ENCODE measurements around the gene MAPKBP1. TPM values are rescaled to one million over a fixed set of nuclear protein-coding genes. Genes with fewer than 3 reads are reported as not detected.

Gene MAPKBP1
- total and polyA plus RNA-seq, 9 donors: 7.4 to 14.4 (median 10.3) TPM

- no peaks in the 10 kb centered on the region for H3K9me3 ChIP-seq (replicated peaks; ENCODE audit: control insufficient read depth, low read depth, low read length)
- no peak overlapping the region for H3K4me3 ChIP-seq (ENCODE audit: low read length)
- no peak overlapping the region for H3K27ac ChIP-seq (ENCODE audit: low read length)
- no peaks in the 10 kb centered on the region for H3K27me3 ChIP-seq (ENCODE audit: control insufficient read depth, insufficient read depth, low read length)
- H3K36me3 ChIP-seq (ENCODE audit: control insufficient read depth, insufficient read depth, low read length): no peaks in the 10 kb centered on the region
- no CpG with 5 or more reads among the region's 1 CpG for WGBS (ENCODE audit: insufficient coverage)
- peaks cover 3% of the 10 kb centered on the region for H3K4me1 ChIP-seq (ENCODE audit: control insufficient read depth, insufficient read depth, low read length)
- DNase-seq: no peak
These were observed 6.4 kb downstream of the MAPKBP1 start for GRCh38 chr15:41780727-41781126.

- no peaks in the 10 kb centered on the region for H3K27me3 ChIP-seq (ENCODE audit: control insufficient read depth, insufficient read depth, low read length)
- H3K9me3 ChIP-seq (replicated peaks; ENCODE audit: control insufficient read depth, low read depth, low read length): no peaks in the 10 kb centered on the region
- H3K27ac ChIP-seq (ENCODE audit: low read length): no peak overlapping the region
- H3K4me3 ChIP-seq (ENCODE audit: low read length): no peak overlapping the region
- WGBS (ENCODE audit: insufficient coverage): 100% methylated on average over 1 of the region's 5 CpGs
- peaks cover 3% of the 10 kb centered on the region for H3K4me1 ChIP-seq (ENCODE audit: control insufficient read depth, insufficient read depth, low read length)
- H3K36me3 ChIP-seq (ENCODE audit: control insufficient read depth, insufficient read depth, low read length): no peaks in the 10 kb centered on the region
- no peak for DNase-seq
These were observed 8.3 kb downstream of the MAPKBP1 start for GRCh38 chr15:41782371-41783282.

- no peak overlapping the region for H3K4me3 ChIP-seq (ENCODE audit: low read length)
- no CpG with 5 or more reads among the region's 1 CpG for WGBS (ENCODE audit: insufficient coverage)
- H3K4me1 ChIP-seq (ENCODE audit: control insufficient read depth, insufficient read depth, low read length): peaks cover 3% of the 10 kb centered on the region
- no peaks in the 10 kb centered on the region for H3K27me3 ChIP-seq (ENCODE audit: control insufficient read depth, insufficient read depth, low read length)
- no peaks in the 10 kb centered on the region for H3K36me3 ChIP-seq (ENCODE audit: control insufficient read depth, insufficient read depth, low read length)
- no peak overlapping the region for H3K27ac ChIP-seq (ENCODE audit: low read length)
- DNase-seq: no peak
- H3K9me3 ChIP-seq (replicated peaks; ENCODE audit: control insufficient read depth, low read depth, low read length): no peaks in the 10 kb centered on the region
These were observed 9.0 kb downstream of the MAPKBP1 start for GRCh38 chr15:41783296-41783695.

GRCh38 chr15:41788262-41788661 lies 14.0 kb downstream of the MAPKBP1 start:
- 57% methylated on average over 3 of the region's 3 CpGs for WGBS (ENCODE audit: insufficient coverage)
- Histone ChIP-seq H3K4me1 (ENCODE audit: control insufficient read depth, insufficient read depth, low read length) (peaks cover 31% of the 10 kb centered on the region), H3K36me3 (ENCODE audit: control insufficient read depth, insufficient read depth, low read length) (no peaks in the 10 kb centered on the region), H3K27ac (ENCODE audit: low read length) (no peak overlapping the region), H3K27me3 (ENCODE audit: control insufficient read depth, insufficient read depth, low read length) (no peaks in the 10 kb centered on the region), H3K9me3 (replicated peaks; ENCODE audit: control insufficient read depth, low read depth, low read length) (no peaks in the 10 kb centered on the region), H3K4me3 (ENCODE audit: low read length) (no peak overlapping the region)
- DNase-seq: no peak

DNA sequence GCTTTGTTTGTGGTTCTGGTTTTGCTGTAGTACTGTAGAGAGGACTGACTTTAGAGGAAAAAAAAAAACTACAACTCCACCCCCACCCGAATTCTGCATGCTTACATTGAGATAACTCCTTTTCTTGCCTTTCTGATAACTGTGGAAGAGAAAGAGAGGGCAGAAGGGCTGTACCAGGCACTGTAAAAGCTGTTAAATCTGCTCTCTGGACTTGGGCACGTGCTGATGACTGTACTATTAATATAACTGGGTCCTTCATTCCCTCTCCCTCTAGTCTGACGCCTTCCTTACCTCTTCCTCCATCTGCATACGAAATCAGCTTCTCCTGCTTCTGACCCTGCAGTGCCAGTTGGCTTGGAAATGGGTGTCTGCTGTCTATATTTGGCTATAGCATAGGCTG lies 15.0 kb downstream of the MAPKBP1 start:
- peaks cover 31% of the 10 kb centered on the region for H3K4me1 ChIP-seq (ENCODE audit: control insufficient read depth, insufficient read depth, low read length)
- no peaks in the 10 kb centered on the region for H3K9me3 ChIP-seq (replicated peaks; ENCODE audit: control insufficient read depth, low read depth, low read length)
- H3K36me3 ChIP-seq (ENCODE audit: control insufficient read depth, insufficient read depth, low read length): no peaks in the 10 kb centered on the region
- no peak for DNase-seq
- no peak overlapping the region for H3K4me3 ChIP-seq (ENCODE audit: low read length)
- 60% methylated on average over 1 of the region's 4 CpGs for WGBS (ENCODE audit: insufficient coverage)
- no peaks in the 10 kb centered on the region for H3K27me3 ChIP-seq (ENCODE audit: control insufficient read depth, insufficient read depth, low read length)
- H3K27ac ChIP-seq (ENCODE audit: low read length): no peak overlapping the region

GRCh38 chr15:41789662-41790061 lies 15.4 kb downstream of the MAPKBP1 start:
- Histone ChIP-seq H3K27ac (ENCODE audit: low read length) (no peak overlapping the region), H3K27me3 (ENCODE audit: control insufficient read depth, insufficient read depth, low read length) (no peaks in the 10 kb centered on the region), H3K4me1 (ENCODE audit: control insufficient read depth, insufficient read depth, low read length) (peaks cover 31% of the 10 kb centered on the region), H3K4me3 (ENCODE audit: low read length) (no peak overlapping the region), H3K9me3 (replicated peaks; ENCODE audit: control insufficient read depth, low read depth, low read length) (no peaks in the 10 kb centered on the region), H3K36me3 (ENCODE audit: control insufficient read depth, insufficient read depth, low read length) (no peaks in the 10 kb centered on the region)
- DNase-seq: no peak

DNA sequence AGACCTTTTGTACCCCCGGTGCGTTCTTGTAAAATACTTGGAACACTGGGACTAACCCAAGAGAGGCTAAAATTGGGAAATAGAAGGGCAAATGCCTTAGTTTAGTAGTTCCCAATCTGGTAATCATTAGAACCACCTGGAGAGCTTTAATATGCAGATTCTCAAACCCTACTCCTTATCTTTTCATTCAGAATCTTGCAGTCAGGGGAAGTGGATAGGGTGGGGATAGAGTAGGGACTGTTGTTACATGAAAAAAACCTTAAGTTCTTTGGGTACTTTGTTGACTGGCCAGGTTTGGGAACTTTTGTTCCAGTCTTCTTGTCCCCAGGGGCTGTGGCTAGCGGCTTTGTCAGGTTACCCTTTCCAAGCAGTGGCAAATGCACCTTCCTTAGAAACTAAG lies 15.9 kb downstream of the MAPKBP1 start:
- no peaks in the 10 kb centered on the region for H3K36me3 ChIP-seq (ENCODE audit: control insufficient read depth, insufficient read depth, low read length)
- peaks cover 31% of the 10 kb centered on the region for H3K4me1 ChIP-seq (ENCODE audit: control insufficient read depth, insufficient read depth, low read length)
- DNase-seq: no peak
- no peaks in the 10 kb centered on the region for H3K9me3 ChIP-seq (replicated peaks; ENCODE audit: control insufficient read depth, low read depth, low read length)
- H3K27ac ChIP-seq (ENCODE audit: low read length): no peak overlapping the region
- H3K27me3 ChIP-seq (ENCODE audit: control insufficient read depth, insufficient read depth, low read length): no peaks in the 10 kb centered on the region
- no peak overlapping the region for H3K4me3 ChIP-seq (ENCODE audit: low read length)
- no CpG with 5 or more reads among the region's 3 CpGs for WGBS (ENCODE audit: insufficient coverage)

- peak overlapping the region; percentile 7 for H3K27ac ChIP-seq (ENCODE audit: low read length)
- no peak overlapping the region for H3K4me3 ChIP-seq (ENCODE audit: low read length)
- H3K36me3 ChIP-seq (ENCODE audit: control insufficient read depth, insufficient read depth, low read length): no peaks in the 10 kb centered on the region
- H3K4me1 ChIP-seq (ENCODE audit: control insufficient read depth, insufficient read depth, low read length): peaks cover 33% of the 10 kb centered on the region
- DNase-seq: peak; percentile 36
- WGBS (ENCODE audit: insufficient coverage): 82% methylated on average over 5 of the region's 5 CpGs
- no peaks in the 10 kb centered on the region for H3K9me3 ChIP-seq (replicated peaks; ENCODE audit: control insufficient read depth, low read depth, low read length)
- no peaks in the 10 kb centered on the region for H3K27me3 ChIP-seq (ENCODE audit: control insufficient read depth, insufficient read depth, low read length)
These were observed 16.7 kb downstream of the MAPKBP1 start for GRCh38 chr15:41790756-41791546.

- H3K27ac ChIP-seq (ENCODE audit: low read length): no peak overlapping the region
- H3K4me1 ChIP-seq (ENCODE audit: control insufficient read depth, insufficient read depth, low read length): peaks cover 39% of the 10 kb centered on the region
- no peaks in the 10 kb centered on the region for H3K9me3 ChIP-seq (replicated peaks; ENCODE audit: control insufficient read depth, low read depth, low read length)
- no peaks in the 10 kb centered on the region for H3K27me3 ChIP-seq (ENCODE audit: control insufficient read depth, insufficient read depth, low read length)
- H3K4me3 ChIP-seq (ENCODE audit: low read length): no peak overlapping the region
- DNase-seq: no peak
- 69% methylated on average over 2 of the region's 4 CpGs for WGBS (ENCODE audit: insufficient coverage)
- no peaks in the 10 kb centered on the region for H3K36me3 ChIP-seq (ENCODE audit: control insufficient read depth, insufficient read depth, low read length)
These were observed 17.3 kb downstream of the MAPKBP1 start for GRCh38 chr15:41791547-41791937.

DNA sequence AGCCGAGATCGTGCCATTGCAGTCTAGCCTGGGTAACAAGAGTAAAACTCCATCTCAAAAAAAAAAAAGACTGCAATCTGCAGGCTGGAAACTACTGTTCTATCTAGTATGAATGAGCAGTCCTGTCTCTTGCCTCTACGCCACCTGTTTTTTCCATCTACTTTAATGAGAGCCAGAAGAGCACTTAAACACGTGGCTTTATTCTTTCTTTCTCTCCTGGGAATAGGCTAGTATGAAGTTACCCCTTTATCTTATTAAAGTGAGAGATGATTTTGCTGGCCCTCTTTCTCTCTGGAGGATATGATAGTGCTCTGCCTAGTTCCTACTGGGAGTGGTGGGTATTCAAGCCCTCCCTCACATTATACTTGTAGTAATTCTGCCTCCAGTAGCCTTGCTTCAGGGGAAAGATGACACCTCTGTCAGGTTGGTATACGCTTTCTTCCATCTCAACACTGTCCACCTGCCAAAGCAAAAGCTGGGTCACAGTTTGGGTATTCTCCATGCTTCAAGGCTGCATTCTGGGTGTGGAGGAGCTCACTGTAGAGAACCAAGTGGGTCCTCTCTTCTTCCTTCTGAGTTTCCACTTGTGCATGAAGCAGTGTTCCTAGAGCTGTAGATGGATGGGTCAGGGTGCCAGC lies 17.8 kb downstream of the MAPKBP1 start:
- no CpG with 5 or more reads among the region's 5 CpGs for WGBS (ENCODE audit: insufficient coverage)
- peak overlapping the region; percentile 32 for H3K27ac ChIP-seq (ENCODE audit: low read length)
- no peaks in the 10 kb centered on the region for H3K9me3 ChIP-seq (replicated peaks; ENCODE audit: control insufficient read depth, low read depth, low read length)
- DNase-seq: peak; percentile 78
- no peaks in the 10 kb centered on the region for H3K36me3 ChIP-seq (ENCODE audit: control insufficient read depth, insufficient read depth, low read length)
- no peak overlapping the region for H3K4me3 ChIP-seq (ENCODE audit: low read length)
- peaks cover 40% of the 10 kb centered on the region for H3K4me1 ChIP-seq (ENCODE audit: control insufficient read depth, insufficient read depth, low read length)
- no peaks in the 10 kb centered on the region for H3K27me3 ChIP-seq (ENCODE audit: control insufficient read depth, insufficient read depth, low read length)

Data from muscle of leg (tissue), 11 donors.